ENCODE data around the gene AIF1.

- no peak for TF ChIP-seq POLR2A (IDR thresholded peaks at IDR 0.05)
- no peak for TF ChIP-seq CTCF (IDR thresholded peaks at IDR 0.05)
Measured at GRCh38 chr6:31663961-31664789, 49.1 kb downstream of the AIF1 start.
